ENCODE results near the gene ATG9A.

GRCh38 chr2:219249203-219249980, 20.0 kb upstream of the ATG9A start:
- peak in 1 of 2 donors; percentile 17 for TF ChIP-seq CTCF (conservative IDR thresholded peaks at IDR 0.05 in 1 of 2, IDR thresholded peaks at IDR 0.05 in 1 of 2; ENCODE audit: extremely low read depth in 1 of 2, insufficient read depth in 1 of 2, low read depth in 1 of 2, low read length in 2 of 2)
- TF ChIP-seq EZH2 (IDR thresholded peaks at IDR 0.05; ENCODE audit: borderline replicate concordance, low read length) = no peak
